KOPT-K1 (cell line): ENCODE results near the gene HMSD.
"Not testable (repeated sequence)": the region's sequence is repeated elsewhere in the genome, so short reads cannot be mapped to it uniquely, and the experiment has no call there.

Experiments used
- H3K27ac ChIP-seq: fragments of 200-600 bp; sonication (generic); 2 replicates; pipeline ENCODE4 v1.5.1; 2016; ENCODE audit warnings: antibody characterized with exemption, mild to moderate bottlenecking, low read depth, low read length; ENCODE audit not compliant: poor library complexity, severe bottlenecking
- H3K36me3 ChIP-seq: fragments of 200-600 bp; sonication (generic); 2 replicates; pipeline ENCODE4 v1.5.1; 2017; ENCODE audit warnings: antibody characterized with exemption, mild to moderate bottlenecking, low read length, moderate library complexity; ENCODE audit not compliant: insufficient read depth
- H3K9me3 ChIP-seq: fragments of 200-600 bp; sonication (generic); 2 replicates; pipeline ENCODE4 v1.5.1; 2017; ENCODE audit warnings: antibody characterized with exemption, low read length, mild to moderate bottlenecking; ENCODE audit not compliant: insufficient read depth, poor library complexity, severe bottlenecking

The HMSD gene

GRCh38 chr18:63949068-63949737, at the start of gene HMSD:
TSS of gene HMSD (plus strand) at chr18:63949301. CDS start at chr18:63953456, 4,155 bp downstream.
- Histone ChIP-seq H3K27ac (no peak within 1 kb of the TSS), H3K9me3 (no peaks in the 10 kb centered on the region), H3K36me3 (no peaks in the 10 kb centered on the region)

- no peak overlapping the region for H3K27ac ChIP-seq
- H3K36me3 ChIP-seq: no peaks in the 10 kb centered on the region
- H3K9me3 ChIP-seq: no peaks in the 10 kb centered on the region
Measured at GRCh38 chr18:63903851-63904570, 45.1 kb upstream of the HMSD start.

GRCh38 chr18:63904694-63905093, 44.4 kb upstream of the HMSD start:
- no peaks in the 10 kb centered on the region for H3K36me3 ChIP-seq
- H3K9me3 ChIP-seq: no peaks in the 10 kb centered on the region
- no peak overlapping the region for H3K27ac ChIP-seq

- H3K9me3 ChIP-seq: no peaks in the 10 kb centered on the region
- no peaks in the 10 kb centered on the region for H3K36me3 ChIP-seq
- H3K27ac ChIP-seq: no peak overlapping the region
Measured at GRCh38 chr18:63905361-63905760, 43.7 kb upstream of the HMSD start.

- Histone ChIP-seq H3K27ac (no peak overlapping the region), H3K36me3 (no peaks in the 10 kb centered on the region), H3K9me3 (no peaks in the 10 kb centered on the region)
Measured at GRCh38 chr18:63906056-63906455, 43.0 kb upstream of the HMSD start.

- Histone ChIP-seq H3K27ac (no peak within 1 kb of the TSS), H3K9me3 (no peaks in the 10 kb centered on the region), H3K36me3 (no peaks in the 10 kb centered on the region)
Measured at GRCh38 chr18:63907664-63908063, 41.4 kb upstream of the HMSD start, which contains the start of gene SERPINB10. TSS of gene SERPINB10 (plus strand) at chr18:63907958. CDS start at chr18:63915511, 7,553 bp downstream.

- Histone ChIP-seq H3K36me3 (no peaks in the 10 kb centered on the region), H3K27ac (no peak overlapping the region), H3K9me3 (no peaks in the 10 kb centered on the region)
Measured at GRCh38 chr18:63908858-63909257, 40.2 kb upstream of the HMSD start.

GRCh38 chr18:63909870-63910269, 39.2 kb upstream of the HMSD start:
- Histone ChIP-seq H3K9me3 (no peaks in the 10 kb centered on the region), H3K27ac (no peak overlapping the region), H3K36me3 (no peaks in the 10 kb centered on the region)

- Histone ChIP-seq H3K36me3 (no peaks in the 10 kb centered on the region), H3K9me3 (no peaks in the 10 kb centered on the region)
Measured at GRCh38 chr18:63917817-63918216, 31.3 kb upstream of the HMSD start.

GRCh38 chr18:63922049-63922448, 27.1 kb upstream of the HMSD start:
- no peaks in the 10 kb centered on the region for H3K9me3 ChIP-seq
- no peaks in the 10 kb centered on the region for H3K36me3 ChIP-seq
- H3K27ac ChIP-seq: no peak overlapping the region

More at GRCh38 chr18:63917817-63918216, 31.3 kb upstream of the HMSD start:
- no peak overlapping the region for H3K27ac ChIP-seq

- no peaks in the 10 kb centered on the region for H3K36me3 ChIP-seq
- no peak overlapping the region for H3K27ac ChIP-seq
- H3K9me3 ChIP-seq: no peaks in the 10 kb centered on the region
Measured at GRCh38 chr18:63924551-63924950, 24.6 kb upstream of the HMSD start.

GRCh38 chr18:63928331-63928730, 20.8 kb upstream of the HMSD start:
- Histone ChIP-seq H3K27ac (no peak overlapping the region), H3K9me3 (no peaks in the 10 kb centered on the region), H3K36me3 (no peaks in the 10 kb centered on the region)

GRCh38 chr18:63929369-63929768, 19.7 kb upstream of the HMSD start:
- not testable (repeated sequence) for H3K9me3 ChIP-seq, H3K27ac ChIP-seq, H3K36me3 ChIP-seq

GRCh38 chr18:63930773-63931354, 18.2 kb upstream of the HMSD start:
- Histone ChIP-seq H3K9me3 (no peaks in the 10 kb centered on the region), H3K36me3 (no peaks in the 10 kb centered on the region), H3K27ac (no peak overlapping the region)

- Histone ChIP-seq H3K9me3 (no peaks in the 10 kb centered on the region), H3K27ac (no peak overlapping the region), H3K36me3 (no peaks in the 10 kb centered on the region)
Measured at GRCh38 chr18:63936156-63936931, 12.8 kb upstream of the HMSD start.
